Right lobe of liver (tissue), 4 donors: ENCODE results near the gene ROPN1L.

Experiments used
- CTCF ChIP-seq, 4 donors: fragments of 200-600 bp in 3 of 4; fragments of 450-650 bp in 1 of 4; IDR thresholded peaks; one replicate each; pipeline versions ENCODE4 v1.5.1 to v1.8.0; 2016 to 2022; ENCODE audit warnings: antibody characterized with exemption in 4 of 4, mild to moderate bottlenecking in 2 of 4
- POLR2A ChIP-seq: fragments of 450-650 bp; IDR thresholded peaks from one replicate; pipeline ENCODE4 v1.6.1; 2017; ENCODE audit warnings: antibody characterized with exemption, mild to moderate bottlenecking
- donor health status: DM: no; HTN: no; CAD: no.
- donor health status: DM: no; HTN: no; CAD: no.
- donor health status: DM: no; HTN: yes; CAD: no.

GRCh38 chr5:10427201-10427600 lies 14.5 kb upstream of the ROPN1L start:
- no peak for TF ChIP-seq CTCF (IDR thresholded peaks at IDR 0.05)
- no peak for TF ChIP-seq POLR2A
